HG03571 (cell line): Measurements from ENCODE around the gene ALDH3A2.
"Not testable (repeated sequence)": the region's sequence is repeated elsewhere in the genome, so short reads cannot be mapped to it uniquely, and the experiment has no call there.

Experiments
- ATAC-seq: cut with Tn5 transposase; IDR thresholded peaks from one replicate; pipeline ENCODE4 v1.9.1; 2021; ENCODE audit not compliant: unreplicated experiment

Gene ALDH3A2

DNA sequence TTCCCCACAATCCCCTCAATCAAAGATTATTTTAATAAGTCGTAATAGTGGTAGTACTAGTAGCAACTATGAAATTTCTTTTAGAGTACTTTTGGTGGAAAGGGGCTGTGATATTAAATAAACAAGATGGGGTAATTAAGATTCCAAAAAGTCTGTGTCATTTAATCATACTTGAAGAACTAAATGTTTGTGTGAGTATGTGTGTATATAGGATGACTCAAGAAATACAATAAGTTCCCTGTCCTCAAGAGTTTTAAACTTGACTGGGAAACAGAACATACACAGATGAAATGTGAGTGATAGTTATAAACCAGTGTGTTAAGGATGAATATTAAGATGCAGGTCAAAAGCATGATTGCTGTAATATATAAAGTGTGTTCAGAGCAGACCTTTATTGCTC lies 2.3 kb downstream of the ALDH3A2 start:
- ATAC-seq = no peak

DNA sequence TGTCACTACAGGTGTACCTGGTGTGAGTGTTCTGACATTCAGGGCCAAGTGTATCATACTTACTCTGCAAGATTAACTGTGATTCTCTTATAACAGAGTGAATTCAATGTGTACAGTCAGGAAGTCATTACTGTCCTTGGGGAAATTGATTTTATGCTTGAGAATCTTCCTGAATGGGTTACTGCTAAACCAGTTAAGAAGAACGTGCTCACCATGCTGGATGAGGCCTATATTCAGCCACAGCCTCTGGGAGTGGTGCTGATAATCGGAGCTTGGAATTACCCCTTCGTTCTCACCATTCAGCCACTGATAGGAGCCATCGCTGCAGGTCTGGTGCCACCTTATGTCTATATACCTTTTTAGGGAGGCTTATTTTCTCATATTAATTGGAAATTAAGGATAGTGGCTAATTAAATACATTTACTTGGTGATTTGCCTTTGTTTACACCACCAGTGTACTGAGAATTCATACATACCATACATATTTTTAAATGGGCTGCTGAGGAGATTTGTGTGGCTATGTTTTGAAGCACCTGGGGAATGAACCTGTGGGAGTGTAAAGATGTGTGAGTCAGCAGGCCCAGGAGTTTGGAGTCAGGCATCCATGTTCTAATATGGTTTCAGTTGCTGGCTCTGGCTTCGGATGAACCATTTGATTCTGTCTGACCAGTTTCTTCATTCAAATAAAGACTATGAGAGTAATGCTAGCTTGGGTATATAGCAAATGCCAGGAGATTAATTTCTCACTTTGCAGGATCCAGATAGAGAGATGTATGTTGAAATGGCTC lies 3.1 kb downstream of the ALDH3A2 start:
- ATAC-seq = no peak

DNA sequence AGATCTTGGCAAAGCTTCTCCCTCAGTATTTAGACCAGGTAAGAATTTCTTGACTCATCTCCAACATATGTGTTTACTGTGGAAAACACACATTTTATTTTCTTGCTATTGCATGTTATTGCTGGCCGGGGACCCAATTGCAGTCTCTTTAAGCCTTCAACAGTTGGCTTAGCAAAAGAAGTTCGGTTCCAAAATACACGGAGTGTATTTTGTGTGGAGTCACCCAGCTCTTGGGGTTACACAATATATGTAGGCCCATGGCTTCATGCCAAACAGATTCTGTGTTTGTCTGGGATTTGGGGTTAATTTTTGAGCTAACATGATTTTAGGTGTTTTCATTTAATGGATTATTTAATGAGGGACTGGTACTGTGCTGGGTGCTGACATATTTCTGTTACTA lies 4.0 kb downstream of the ALDH3A2 start:
- no peak for ATAC-seq

DNA sequence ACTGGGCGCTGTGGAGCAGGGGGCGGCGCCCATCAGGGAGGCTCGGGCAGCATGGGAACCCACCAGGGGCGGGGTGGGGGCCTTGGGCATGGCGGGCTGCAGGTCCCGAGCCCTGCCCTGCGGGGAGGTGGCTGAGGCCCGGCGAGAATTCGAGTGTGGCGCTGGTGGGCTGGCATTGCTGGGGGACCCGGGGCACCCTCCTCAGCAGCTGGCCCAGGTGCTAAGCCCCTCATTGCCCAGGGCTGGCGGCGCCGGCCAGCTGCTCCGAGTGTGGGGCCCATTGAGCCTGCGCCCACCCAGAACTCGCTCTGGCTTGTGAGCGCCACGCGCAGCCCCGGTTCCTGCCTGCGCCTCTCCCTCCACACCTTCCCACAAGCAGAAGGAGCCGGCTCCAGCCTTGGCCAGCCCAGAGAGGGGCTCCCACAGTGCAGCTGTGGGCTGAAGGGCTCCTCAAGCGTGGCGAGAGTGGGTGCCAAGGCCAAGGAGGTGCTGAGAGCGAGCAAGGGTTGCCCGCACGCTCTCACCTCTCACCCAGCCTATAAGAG lies 5.9 kb downstream of the ALDH3A2 start:
- no peak for ATAC-seq

DNA sequence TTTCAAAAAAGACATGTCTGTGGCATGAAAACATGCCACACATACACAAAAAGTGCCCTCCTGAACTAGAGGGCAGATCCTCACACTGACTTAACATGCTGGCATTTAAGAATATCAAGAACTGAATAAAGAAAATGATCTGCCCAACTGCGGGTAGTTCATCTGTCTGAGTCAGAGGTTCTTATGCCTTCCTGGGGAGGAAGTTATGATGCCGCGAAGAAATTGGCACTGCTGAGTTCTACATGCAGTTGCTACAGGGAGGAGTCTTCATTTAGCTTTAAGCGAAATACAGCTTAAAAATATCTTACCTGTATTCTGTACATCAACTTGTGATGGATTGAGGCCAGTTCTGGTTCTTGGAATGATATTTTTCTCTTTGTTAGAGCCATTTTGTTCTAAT lies 6.3 kb downstream of the ALDH3A2 start:
- no peak for ATAC-seq

DNA sequence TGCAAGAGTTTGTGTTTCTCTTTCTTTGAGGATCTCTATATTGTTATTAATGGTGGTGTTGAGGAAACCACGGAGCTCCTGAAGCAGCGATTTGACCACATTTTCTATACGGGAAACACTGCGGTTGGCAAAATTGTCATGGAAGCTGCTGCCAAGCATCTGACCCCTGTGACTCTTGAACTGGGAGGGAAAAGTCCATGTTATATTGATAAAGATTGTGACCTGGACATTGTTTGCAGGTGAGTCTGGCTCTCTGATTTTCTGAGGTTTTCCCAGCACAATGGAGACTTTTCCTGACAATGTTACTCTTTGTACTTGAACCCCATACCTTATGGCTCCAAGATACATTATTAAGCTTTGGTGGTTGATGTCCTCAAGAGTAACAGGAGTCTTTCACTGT lies 7.8 kb downstream of the ALDH3A2 start:
- no peak for ATAC-seq

DNA sequence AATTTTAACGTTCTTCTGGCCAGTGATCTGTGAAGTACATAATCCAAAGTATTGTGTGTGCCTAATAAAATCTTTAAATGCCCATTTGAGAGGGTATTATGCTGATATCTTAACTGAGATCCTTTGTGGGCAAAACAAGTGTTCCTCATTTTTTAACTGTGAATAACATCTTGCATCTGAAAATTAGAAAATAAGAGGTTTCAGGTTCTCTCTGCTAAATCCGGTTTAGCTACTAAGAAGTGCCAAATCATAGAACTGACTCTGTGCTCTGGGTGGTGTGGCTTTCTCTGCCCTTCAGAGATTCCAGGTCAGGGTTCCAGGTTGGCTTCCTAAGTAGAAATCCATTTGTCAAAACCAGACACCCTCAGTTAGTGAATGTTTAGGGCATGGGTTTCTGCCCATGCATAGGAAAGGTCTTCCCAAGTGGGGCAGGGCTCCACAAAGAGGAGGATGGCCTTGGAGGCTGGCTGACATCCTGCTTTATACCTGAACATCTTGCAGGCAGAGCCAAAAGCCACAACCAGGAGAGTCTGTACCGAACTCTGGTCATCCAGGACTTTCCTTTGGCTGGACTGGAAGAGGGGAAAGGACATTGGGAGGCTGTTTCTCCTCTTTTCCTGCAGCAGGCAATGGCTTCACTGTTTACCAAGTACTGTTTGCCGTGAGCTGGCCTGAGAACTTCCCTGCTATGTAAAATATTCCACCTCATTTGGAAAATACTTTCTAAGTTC lies 8.5 kb downstream of the ALDH3A2 start:
- no peak for ATAC-seq

DNA sequence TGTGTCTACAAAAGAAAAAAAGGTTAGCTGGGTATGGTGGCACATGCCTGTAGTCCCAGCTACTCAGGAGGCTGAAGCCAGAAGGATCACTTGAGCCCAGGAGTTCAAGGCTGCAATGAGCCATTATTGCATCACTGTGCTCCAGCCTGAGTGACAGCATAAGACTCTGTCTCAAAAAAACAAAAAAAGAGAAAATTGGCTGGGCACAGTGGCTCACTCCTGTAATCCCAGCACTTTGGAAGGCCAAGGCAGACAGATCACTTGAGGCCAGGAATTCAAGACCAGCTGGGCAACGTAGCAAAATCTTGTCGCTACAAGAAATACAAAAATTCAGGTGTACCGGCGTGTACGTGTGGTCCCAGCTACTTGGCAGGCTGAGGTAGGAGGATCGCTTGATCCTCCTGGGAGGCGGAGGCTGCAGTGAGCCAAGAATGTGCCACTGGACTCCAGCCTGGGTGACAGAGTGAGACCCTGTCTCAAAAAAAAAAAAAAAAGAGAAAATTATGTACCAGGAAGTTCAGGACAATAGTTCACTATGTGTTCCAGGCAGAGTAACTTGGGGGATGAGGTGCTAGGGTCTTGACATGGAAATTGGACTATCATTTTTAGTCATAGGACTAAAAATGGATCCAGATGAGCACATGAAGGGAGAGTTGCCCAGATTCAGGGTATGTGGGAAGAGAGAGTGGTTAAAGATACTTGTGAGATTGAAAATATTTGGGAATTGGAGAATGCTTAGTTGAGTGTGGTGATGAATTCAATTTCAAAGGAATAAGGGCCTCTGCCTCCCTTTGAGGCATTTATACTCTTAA lies 11.0 kb downstream of the ALDH3A2 start:
- no peak for ATAC-seq

DNA sequence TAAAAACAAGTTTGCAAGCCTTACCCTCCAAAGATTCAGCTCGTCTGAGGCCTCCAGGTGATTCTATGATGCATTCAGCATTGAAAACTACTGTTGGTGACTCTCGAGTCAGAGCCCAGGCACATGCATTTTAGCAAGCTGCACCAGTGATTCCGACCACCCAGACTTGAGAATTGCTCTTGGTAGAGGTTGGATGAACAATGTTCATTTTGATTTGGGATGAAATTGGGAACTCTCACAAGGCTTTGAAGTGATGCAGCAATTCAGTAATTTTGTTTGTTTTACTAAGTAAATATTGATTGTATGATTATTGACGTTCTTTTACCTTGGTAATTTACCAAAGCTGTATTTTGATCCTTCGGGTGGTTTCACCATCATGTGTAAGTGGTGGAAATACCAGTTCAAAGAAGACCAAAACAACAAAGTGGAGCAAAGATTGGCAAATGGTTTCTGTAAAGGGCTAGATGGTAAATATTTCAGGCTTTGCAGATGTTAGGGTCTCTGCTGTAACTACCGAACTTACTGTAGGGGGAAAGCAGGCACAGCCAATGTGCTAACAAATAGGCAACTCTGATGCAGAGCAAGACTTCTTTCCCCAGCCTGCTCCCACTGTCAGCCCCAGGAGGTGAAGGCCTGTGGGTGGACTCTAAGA lies 11.8 kb downstream of the ALDH3A2 start:
- no peak for ATAC-seq

DNA sequence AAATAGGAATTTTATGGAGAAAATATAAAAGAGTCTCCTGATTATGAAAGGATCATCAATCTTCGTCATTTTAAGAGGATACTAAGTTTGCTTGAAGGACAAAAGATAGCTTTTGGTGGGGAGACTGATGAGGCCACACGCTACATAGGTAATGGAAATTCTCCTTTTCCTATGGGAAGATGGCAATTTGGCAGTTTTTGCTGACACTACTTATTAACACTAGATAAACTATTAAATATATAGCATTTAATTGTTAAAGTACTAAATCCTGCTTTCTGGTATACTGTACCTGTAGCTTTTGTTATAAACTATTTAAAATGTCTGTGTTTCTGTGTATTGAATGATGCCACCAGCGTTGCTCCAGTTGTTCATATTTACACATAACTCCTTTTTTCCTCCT lies 12.6 kb downstream of the ALDH3A2 start:
- no peak for ATAC-seq

DNA sequence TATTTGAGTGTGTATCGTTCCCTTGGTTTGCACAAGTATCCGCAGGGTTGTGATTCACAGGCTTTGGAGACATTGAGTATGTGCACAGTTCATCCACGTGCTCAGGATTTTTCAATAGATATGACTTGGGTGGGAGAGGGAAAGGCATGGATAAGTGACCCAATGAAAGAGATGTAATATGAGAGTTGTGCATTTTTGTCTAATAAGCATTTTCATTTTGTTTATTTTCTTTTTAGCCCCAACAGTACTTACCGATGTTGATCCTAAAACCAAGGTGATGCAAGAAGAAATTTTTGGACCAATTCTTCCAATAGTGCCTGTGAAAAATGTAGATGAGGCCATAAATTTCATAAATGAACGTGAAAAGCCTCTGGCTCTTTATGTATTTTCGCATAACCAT lies 14.5 kb downstream of the ALDH3A2 start:
- no peak for ATAC-seq

DNA sequence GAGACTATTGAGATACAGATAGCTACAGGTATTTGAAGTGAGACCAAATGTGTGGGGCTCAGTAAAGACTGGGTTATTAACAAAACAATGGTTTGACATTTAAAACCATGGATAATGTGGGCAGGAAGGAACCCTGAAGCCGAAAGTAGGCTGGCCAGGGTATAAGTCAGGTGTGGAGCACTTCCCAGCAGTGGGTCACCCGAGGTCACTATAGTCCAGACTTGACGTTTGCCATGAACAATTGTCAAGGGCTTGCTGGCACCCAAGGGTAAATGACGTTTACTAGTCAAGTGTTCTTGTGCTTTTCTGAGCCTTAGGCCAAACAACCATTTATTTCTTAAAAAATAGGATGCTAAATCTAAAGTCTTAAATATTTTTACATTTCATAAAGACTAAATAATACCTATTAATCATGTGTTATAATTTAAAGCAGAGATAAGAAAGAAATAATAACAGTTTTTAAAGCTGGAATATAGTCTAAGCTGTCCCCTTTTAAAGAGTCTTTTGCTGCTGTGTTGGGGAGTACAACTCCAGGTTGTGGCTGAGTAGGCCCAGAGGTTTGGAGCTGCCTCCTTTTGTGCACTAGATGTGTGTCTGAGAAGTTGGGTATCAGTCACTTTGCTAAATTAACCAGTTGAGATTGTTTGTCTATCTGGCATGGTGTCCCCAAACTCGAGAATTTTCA lies 15.7 kb downstream of the ALDH3A2 start:
- ATAC-seq = no peak

DNA sequence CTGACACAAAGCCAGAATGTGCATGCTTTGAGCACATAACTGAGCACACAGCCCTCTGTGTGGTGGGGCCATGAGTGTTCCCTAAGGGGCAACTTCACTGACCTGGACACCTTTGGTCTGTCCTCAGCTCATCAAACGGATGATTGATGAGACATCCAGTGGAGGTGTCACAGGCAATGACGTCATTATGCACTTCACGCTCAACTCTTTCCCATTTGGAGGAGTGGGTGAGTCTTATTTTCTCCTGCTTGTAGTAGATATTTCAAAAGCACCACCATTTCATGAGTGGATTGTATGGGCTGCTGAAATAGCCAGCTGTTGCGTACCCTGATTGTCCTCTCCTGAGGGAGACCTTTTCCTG lies 16.2 kb downstream of the ALDH3A2 start:
- ATAC-seq = no peak

DNA sequence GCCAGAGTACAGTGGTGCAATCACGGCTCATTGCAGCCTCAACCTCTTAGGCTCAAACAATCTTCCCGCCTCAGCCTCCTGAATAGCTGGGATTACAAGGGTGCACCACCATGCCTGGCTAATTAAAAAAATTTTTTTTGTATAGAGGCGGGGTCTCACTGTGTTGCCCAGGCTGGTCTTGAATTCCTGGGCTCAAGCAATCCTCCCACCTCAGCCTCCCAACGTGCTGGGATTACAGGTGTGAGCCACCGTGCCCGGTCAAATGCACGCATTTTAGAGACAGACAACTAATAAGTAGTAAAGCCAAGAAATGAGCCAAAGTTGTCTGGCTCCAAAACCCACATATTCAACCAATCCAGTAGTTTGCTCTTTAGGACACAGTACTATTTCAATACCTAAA lies 21.1 kb downstream of the ALDH3A2 start:
- not testable (repeated sequence) for ATAC-seq

DNA sequence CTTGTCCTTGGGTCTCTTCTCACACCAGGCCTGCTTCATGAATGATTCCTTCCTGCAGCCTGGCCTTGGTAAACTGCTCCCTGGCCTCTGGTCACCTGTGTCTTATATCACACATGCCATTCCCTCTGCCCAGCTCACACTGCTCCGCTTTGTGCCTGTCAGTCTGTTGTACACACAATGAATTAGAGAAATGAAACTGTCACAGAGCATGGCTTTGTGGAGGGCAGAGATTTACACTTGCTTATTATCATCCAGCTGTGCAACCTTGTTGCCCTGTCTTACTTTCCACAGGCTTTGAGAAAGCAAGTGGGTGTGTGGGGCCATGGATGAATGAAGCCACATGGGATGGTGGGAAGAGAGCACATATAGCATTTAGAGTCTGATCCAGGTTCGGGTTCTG lies 22.4 kb downstream of the ALDH3A2 start:
- ATAC-seq = no peak

DNA sequence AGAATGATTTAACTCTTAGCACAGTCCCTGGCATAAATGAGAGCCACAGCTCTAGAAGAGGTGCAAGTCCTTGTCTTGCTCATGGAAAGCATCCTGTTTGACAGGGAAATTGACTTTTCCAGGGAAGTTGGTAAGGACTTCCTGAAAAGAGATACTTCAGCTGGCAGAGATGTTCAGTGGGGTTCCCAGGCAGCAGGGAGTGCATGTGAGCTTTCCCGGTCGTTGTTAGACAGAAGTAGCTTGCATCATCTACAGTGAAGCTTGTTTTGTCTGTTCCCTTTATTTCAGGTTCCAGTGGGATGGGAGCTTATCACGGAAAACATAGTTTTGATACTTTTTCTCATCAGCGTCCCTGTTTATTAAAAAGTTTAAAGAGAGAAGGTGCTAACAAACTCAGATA lies 22.9 kb downstream of the ALDH3A2 start:
- ATAC-seq = no peak

DNA sequence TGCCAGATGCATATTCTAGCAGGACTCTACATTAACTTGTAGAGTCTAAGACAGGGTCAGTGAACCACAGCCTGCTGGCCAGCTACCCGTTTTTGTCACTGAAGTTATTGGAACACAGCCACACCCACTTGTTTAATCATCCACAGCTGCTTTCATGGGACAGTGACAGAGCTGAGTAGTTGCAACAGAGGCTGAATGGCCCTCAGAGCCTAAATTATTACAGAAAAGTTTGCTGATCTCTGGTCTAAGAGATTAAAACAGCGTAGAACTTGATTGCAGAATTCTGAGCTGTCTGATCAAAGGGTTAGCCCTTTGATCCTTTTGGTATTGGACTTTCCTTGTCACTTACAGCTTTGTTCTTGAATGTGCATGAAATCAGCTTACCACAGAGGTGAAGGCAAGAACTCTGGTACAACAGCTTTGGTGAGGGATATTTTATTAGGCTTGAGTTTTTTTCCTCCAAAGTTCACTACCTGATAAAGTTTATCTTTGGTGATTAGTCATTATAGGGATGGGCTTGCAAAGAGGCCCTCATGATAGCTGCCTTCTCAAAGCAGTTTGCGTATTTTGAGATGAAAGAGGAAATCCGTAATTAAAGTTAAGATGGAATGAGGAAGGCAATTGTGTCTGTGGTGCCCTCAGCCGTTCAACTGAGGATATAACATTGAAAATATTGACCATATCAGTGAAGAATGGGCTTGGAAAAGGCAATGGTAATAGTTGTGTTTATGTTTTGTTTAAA lies 23.6 kb downstream of the ALDH3A2 start:
- no peak for ATAC-seq

DNA sequence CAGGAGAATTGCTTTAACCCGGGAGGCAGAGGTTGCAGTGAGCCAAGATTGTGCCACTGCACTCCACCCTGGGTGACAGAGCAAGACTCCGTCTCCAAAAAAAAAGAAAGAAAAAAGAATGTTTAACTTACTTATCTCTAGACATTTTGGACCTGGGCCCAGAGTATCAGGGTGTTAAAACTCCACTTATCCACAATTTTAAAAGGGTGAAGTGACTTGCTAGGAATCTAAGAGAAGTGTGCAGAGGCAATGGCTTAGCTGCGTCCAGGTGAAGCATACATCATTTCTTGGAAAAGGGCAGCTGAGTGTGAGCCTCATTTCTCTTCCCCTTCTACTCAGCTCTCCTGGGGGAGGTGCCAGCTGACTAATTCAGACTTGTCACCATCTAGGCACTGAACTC lies 25.1 kb downstream of the ALDH3A2 start:
- ATAC-seq = no peak

DNA sequence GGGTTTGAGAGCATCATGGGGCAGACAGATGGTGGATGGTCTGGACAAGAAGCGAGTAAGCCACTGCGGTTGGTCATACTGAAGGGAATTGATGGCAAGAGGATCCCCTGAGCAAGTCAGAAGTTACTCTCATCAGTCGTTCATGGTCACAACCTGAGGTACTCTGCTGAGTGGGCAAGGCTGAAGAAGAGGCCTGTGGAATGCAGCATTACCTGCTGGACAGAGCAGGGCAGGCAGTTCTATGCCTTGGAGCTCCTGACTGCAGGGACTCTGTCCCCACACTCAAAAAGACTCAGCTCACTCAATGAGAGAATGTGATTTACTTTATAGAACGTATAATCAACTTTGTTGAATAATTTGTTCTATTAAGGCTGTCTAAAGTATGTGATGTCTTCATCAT lies 28.3 kb downstream of the ALDH3A2 start:
- ATAC-seq = no peak
